ENCODE results near the gene IFT52. TPM values are rescaled to one million over a fixed set of nuclear protein-coding genes. Genes with fewer than 3 reads are reported as not detected.

IFT52 gene
- polyA plus RNA-seq (2013, experiment 1 of 2; ENCODE audit: insufficient read length) = 33.3 TPM
- polyA plus RNA-seq (2013, experiment 2 of 2; ENCODE audit: insufficient read length) = 42.0 TPM

- DNase-seq = peak; percentile 91
These were observed at the start of gene IFT52 for GRCh38 chr20:43590392-43591303. TSS of gene IFT52 (plus strand) at chr20:43590937. CDS start at chr20:43594699, 3,762 bp downstream.

- DNase-seq = peak; percentile 61
These were observed 49.5 kb upstream of the IFT52 start for GRCh38 chr20:43541214-43541613.

- no peak for DNase-seq
These were observed 48.6 kb upstream of the IFT52 start for GRCh38 chr20:43542161-43542560.

- no peak for DNase-seq
These were observed 48.1 kb upstream of the IFT52 start for GRCh38 chr20:43542674-43543073.

- no peak for DNase-seq
These were observed 47.6 kb upstream of the IFT52 start for GRCh38 chr20:43543138-43543537.

- DNase-seq = no peak
These were observed 46.2 kb upstream of the IFT52 start for GRCh38 chr20:43544501-43544900.

- no peak for DNase-seq
These were observed 44.7 kb upstream of the IFT52 start for GRCh38 chr20:43545837-43546578.

GRCh38 chr20:43548273-43548880 lies 42.4 kb upstream of the IFT52 start:
- no peak for DNase-seq

- no peak for DNase-seq
These were observed 41.2 kb upstream of the IFT52 start for GRCh38 chr20:43549416-43550065.

- DNase-seq = no peak
These were observed 40.3 kb upstream of the IFT52 start for GRCh38 chr20:43550456-43550855.

GRCh38 chr20:43554369-43554768 lies 36.4 kb upstream of the IFT52 start:
- DNase-seq = no peak

GRCh38 chr20:43558412-43559146 lies 32.2 kb upstream of the IFT52 start, which contains the start of gene SGK2:
TSS of gene SGK2 (plus strand) at chr20:43559027. CDS start at chr20:43566496, 7,469 bp downstream.
- no peak for DNase-seq

GRCh38 chr20:43559147-43559987 lies 31.4 kb upstream of the IFT52 start:
- DNase-seq = no peak

GRCh38 chr20:43560974-43561373 lies 29.8 kb upstream of the IFT52 start:
- no peak for DNase-seq

GRCh38 chr20:43563429-43563828 lies 27.3 kb upstream of the IFT52 start:
- no peak for DNase-seq

- no peak for DNase-seq
These were observed 26.7 kb upstream of the IFT52 start for GRCh38 chr20:43563991-43564390.

GRCh38 chr20:43564455-43564854 lies 26.3 kb upstream of the IFT52 start:
- no peak for DNase-seq

- DNase-seq = no peak
These were observed 25.6 kb upstream of the IFT52 start for GRCh38 chr20:43564993-43565757.

GRCh38 chr20:43565758-43566104 lies 25.0 kb upstream of the IFT52 start:
- DNase-seq = no peak

GRCh38 chr20:43567477-43567876 lies 23.3 kb upstream of the IFT52 start:
- DNase-seq = no peak
